Muscle of back (tissue), 11 donors: ENCODE results near the gene SLC16A2. TPM values are rescaled to one million over a fixed set of nuclear protein-coding genes. Genes with fewer than 3 reads are reported as not detected.
A peak's percentile ranks its signal among the peaks of the same experiment; 100 is the strongest.

Experiments used
- DNase-seq, 3 donors: peaks; one replicate each; pipeline versions ENCODE4 v3.0.0 to v3.0.0-alpha.2; 2013
- polyA plus RNA-seq, 10 donors: library from polyadenylated mRNA; unstranded; fragments of 120-200 nt; gene quantifications; one replicate each; pipeline ENCODE4 v1.2.1, GENCODE V29; 2013; ENCODE audit not compliant: insufficient read length in 10 of 10

SLC16A2 gene
- polyA plus RNA-seq, 10 donors: 39.3 to 65.4 (median 48.1) TPM

DNA sequence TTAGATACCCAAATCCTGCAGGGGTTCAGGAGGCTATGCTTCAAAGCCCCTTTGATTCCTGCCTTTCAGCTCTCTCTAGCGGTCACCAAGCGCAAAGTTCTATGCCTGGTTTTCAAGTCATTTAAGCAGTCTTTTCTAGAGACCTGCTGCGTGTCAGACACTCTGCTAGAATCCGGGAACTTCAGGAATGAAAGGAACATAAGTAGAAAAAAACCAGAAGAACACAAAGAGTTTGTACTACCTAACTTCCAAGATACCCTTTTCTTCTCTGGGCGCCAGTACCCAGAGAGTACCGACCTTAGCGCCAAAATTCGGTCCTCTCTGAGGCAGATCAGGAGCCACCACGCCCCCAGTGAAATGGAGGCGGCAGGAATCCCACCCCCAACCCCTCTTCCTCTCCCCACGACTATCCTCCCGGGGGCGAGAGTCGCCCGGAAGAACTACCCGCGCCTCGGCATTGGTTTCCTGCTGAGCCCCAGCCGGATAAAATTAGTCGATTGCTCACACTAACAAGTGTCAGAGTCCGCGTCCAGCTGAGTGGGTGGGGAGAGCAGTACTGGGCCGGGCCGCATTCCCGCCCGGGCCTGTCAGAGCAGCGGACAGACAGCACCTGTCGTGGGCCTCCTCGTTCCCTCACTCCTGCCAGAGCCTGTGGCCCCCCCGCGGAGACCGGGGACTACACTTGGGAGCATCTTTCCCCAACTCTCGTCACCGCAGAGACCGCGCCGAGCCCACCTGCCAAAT is 114.3 kb downstream of the SLC16A2 start:
- peak; percentile 67 to 89 (median 80) for DNase-seq

DNA sequence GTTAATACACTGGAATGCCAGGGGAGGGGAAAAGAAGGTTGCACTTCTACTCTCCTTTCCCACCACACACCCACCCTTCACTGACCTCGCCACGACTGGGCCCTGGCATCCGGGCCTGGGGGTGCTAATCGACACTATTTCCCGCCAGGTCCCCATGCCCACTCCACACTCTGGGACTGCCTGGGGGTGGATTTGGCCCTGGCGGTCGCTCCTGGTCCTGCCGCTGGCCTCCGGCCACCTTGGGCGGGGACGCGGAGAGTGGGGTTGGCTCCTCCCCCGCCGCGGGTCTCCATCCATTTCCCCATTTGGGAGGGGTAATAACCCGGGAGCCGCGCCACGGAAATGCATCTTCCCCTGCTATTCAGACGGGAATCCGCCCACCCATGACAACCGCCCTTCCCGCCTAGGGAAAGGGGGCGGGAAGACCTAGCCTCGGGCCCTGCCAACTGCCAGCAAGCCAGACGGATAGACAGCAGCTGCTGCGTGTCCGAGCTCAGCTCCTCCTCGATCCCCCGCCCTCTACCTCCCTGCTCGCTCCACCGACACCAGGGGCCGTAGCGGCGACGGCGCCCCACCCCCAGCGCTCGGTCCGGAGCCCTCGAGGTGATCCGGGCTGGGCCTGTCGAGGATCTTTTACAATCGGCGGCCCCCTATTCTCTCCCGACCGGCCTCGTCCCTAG is 115.0 kb downstream of the SLC16A2 start:
- peak; percentile 83 to 95 (median 90) for DNase-seq

DNA sequence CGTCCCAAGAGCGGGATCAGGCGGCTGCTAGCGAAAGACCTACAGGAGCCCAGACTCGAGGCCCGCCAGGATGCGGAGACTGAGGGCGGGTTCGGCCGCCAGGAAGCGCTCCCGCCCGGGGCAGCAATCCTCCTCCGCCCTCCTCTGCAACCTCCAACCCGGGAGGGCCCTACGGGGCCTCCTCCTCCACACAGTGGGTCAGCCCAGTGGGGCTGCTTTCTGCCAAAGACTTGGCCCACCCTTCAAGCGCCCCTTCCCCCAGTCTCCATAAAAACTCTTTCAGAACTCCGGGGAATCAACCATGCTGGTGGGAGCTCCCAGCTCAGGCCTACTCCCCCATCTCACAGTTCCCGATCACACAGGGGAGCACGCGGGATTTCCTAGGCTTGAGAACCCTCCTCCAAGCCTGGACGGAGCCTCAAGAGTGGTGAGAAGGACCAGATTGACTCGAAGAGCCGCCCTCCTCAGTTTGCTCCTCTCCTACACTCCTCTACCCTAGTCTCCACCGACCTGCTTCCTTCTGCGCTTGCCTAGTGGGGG is 115.6 kb downstream of the SLC16A2 start:
- peak; percentile 24 to 83 (median 53) for DNase-seq

DNA sequence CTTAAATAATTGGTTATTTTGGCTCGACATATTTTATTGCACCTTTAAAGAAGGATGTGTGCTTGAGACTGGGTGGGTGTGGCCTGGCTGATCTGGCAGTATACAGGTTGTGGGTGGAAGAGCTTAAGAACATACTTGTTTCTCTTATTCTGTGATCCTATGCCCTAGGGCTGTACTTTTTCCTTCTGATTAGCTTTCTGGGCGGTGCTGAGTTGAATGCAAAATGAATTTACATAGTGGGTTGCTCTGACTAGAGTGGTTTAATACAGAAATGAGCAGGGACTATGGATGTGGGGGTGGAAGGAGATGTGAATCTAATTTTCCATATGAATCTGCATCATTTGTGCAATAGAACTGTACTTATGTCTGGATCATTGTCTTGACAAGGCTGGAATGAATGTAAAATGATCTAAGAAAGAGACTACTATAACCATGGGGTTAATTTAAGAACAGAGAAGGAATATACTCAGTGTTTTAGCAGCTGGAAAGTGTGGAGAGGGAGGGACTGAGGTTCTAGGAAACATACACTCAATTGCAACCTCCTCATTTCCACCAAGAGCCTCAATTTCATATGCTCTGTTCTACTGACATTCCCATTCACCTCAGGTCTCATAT is 119.4 kb downstream of the SLC16A2 start:
- DNase-seq: no peak

DNA sequence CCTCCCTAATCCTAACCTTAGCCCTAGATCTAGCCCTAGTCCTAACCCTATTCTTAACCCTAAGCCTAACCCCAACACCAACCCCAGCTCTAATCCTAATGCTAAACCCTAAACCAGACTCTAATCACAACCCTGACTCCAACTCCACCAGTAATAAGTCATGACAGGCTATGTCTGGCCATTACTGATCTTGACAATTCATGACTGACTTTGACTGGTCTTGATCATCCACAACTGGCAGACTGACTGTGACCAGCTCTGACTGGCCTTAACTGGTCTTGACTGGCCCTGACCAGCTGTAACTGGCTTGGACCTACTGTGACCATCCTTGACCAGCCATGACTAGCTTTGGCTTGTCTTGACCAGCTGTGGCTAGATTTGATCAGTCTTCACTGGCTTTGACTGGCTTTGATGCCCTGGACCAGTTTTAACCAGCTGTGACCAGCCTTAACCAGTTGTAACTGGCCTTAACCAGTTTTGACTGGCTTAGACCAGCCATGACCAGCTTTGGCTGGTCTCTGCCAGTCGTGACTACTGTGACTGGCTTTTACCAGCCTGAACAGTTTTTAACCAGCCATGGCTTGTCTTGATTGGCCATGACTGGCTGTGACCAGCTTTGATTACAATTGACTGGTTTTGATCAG is 124.7 kb downstream of the SLC16A2 start:
- no peak for DNase-seq

DNA sequence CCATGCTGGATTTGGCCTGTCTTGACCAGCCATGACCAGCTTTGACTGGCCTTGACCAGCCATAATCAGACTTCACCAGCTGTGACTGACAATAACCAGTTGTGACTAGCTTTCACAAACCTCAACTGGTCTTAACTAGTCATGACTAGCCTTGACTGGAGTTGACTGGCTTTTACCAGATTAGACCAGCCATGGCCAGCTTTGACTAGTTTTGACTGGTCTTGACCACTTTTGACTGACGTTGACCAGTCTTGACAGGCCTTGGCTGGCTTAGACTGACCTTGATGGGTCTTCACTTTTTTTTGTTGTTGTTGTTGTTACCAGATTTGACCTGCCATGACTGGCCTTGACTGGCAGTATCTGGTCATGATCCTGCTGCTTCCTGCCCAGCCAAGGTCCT is 125.7 kb downstream of the SLC16A2 start:
- DNase-seq: no peak

DNA sequence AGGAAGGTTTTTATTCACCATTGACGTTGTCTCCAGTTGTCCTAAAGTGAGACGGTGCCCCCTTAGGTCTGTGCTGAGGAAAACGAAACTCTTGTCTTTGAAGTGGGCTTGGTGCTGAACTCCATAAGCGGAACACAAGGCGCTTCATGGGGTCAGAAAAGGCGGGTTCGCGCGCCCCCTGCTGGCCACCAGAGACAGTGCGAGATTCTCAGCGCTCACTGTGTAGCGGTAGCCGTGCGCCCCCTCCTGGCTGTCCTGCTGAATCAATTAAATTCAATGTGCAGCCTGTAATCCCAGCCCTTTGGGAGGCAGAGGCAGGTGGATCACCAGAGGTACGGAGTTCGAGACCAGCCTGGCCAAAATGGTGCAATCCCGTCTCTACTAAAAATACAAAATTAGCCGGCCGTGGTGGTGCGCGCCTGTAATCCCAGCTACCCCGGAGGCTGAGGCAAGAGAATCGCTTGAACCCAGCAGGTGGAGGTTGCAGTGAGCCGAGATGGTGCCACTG is 129.1 kb downstream of the SLC16A2 start:
- peak; percentile 65 to 83 (median 80) for DNase-seq

DNA sequence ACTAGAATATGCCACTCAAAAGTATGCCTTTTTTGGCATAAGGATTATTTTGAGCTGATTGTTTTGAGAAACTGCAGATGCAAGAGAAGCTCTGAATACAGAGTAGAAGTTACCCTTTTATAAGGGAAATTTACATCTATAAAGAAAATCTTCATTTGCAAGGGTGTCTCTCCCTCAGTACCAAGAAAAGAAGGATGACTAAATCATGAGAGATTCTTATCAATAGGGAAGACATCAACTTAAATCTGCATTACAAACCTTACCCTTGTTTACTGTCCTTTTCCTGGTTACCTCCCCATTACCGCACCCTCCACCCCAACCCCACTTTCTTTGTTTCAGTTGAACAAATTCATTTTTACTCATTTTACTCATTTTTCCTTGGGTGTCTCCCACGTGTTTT is 130.6 kb downstream of the SLC16A2 start:
- no peak for DNase-seq

DNA sequence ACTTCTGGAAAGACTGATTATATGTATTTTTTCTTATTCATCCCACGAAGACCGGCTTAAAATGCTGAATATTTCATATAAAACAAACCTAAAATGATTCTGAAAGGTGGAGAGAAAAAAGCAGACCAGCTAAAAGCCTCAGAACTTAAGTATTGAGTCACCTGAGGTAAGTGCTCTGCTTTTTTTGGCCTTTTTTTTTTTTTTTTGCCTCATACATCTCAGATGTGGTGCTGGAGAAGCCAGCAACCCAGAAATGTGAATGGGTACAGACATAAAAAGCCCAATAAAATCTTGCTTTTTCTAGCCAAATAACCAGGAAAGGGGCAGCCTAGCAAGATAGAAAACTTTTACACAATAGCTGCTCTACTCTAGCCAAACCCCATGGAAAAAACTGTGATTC is 136.1 kb downstream of the SLC16A2 start:
- no peak for DNase-seq

DNA sequence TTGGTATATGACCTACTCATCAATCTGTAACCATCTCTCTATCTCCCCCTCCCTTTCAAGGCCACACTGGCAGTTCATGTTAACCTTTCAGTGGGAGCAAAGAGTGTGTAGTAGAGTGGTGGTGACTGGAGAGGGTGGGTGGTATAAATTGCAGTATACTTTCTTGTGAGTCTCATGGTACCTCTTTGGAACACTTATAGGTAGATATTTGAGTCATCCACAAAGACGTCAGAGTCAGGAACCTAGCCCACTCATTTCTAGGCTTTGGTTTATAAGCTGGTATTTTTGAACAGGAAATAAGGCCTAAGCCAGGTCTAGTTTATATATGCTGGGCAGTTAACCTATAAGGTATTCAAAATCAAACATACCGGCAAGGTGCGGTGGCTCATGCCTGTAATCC is 156.8 kb downstream of the SLC16A2 start:
- no peak for DNase-seq

DNA sequence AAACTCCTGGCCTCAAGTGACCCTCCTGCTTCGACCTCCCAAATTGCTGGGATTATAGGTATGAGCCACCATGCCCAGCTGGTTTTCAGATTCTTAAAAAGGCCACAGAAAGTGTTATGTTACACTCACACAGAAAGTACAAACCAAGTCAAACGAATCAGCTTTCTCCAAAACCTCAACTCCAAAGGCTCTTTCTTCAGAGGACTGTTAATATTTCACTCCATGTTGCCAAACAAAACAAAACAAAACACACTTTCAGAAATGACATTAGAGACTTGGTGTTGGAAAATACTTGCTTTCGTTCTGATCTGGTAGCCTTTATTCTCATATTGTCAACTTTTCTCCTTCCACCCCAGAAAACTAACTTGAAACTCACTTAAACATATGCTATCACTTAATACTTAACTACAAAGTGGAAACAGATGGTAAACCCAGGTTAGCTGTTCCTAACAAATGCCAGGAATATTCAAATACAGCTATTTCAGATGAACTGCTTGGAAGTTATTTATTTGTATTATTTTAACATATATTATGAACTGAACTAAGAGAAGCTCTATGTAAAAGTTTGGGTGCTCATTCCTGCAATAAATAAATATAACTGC is 158.4 kb downstream of the SLC16A2 start:
- DNase-seq: peak; percentile 6 to 45 (median 15)

Other genes with a start within 250 kb of the SLC16A2 start
- not detected for gene ZCCHC13, start 117.3 kb upstream of the SLC16A2 start, polyA plus RNA-seq
- gene RLIM, start 193.1 kb downstream of the SLC16A2 start, polyA plus RNA-seq: 10 to 100 TPM; 15.3 to 23.3 (median 19.5) TPM